Neural progenitor cell (in vitro differentiated cells): ENCODE results near the gene PNLIPRP1. TPM values are rescaled to one million over a fixed set of nuclear protein-coding genes. Genes with fewer than 3 reads are reported as not detected.

ENCODE experiments used
- DNase-seq: peaks from one replicate; pipeline ENCODE4 v3.0.0-alpha.2; 2016; ENCODE audit warnings: low spot score
- H2AFZ ChIP-seq: fragments of 200-600 bp; sonication (generic); replicated peaks from 2 replicates; pipeline ENCODE4 v1.6.1; 2016; ENCODE audit warnings: antibody characterized with exemption
- H3F3A ChIP-seq: fragments of 200-600 bp; sonication (generic); 2 replicates; pipeline ENCODE4 v1.6.1; 2016; ENCODE audit warnings: antibody characterized with exemption, low read depth
- H3K27ac ChIP-seq: fragments of 200-600 bp; sonication (generic); 2 replicates; pipeline ENCODE4 v1.5.1; 2016; ENCODE audit warnings: mild to moderate bottlenecking
- H3K27me3 ChIP-seq: fragments of 200-600 bp; sonication (generic); 2 replicates; pipeline ENCODE4 v1.6.1; 2016; ENCODE audit warnings: mild to moderate bottlenecking, moderate library complexity
- H3K36me3 ChIP-seq: fragments of 200-600 bp; sonication (generic); 2 replicates; pipeline ENCODE4 v1.5.1; 2016
- H3K4me1 ChIP-seq: fragments of 200-600 bp; sonication (generic); 2 replicates; pipeline ENCODE4 v1.6.1; 2016; ENCODE audit warnings: mixed run types
- H3K4me2 ChIP-seq: fragments of 200-600 bp; sonication (generic); 2 replicates; pipeline ENCODE4 v1.6.1; 2016
- H3K4me3 ChIP-seq: fragments of 200-600 bp; sonication (generic); 2 replicates; pipeline ENCODE4 v1.5.1; 2016
- H3K79me2 ChIP-seq: fragments of 200-600 bp; sonication (generic); 2 replicates; pipeline ENCODE4 v1.6.1; 2016; ENCODE audit warnings: low read depth
- H3K9ac ChIP-seq: fragments of 200-600 bp; sonication (generic); 2 replicates; pipeline ENCODE4 v1.6.1; 2016
- H3K9me3 ChIP-seq: fragments of 200-600 bp; sonication (generic); 2 replicates; pipeline ENCODE4 v1.5.1; 2016; ENCODE audit warnings: low read depth
- H4K20me1 ChIP-seq: fragments of 200-600 bp; sonication (generic); 2 replicates; pipeline ENCODE4 v1.6.1; 2016; ENCODE audit warnings: low read depth
- H3K27ac Mint-ChIP-seq: 3 replicates; pipeline ENCODE4 v1.8.0; 2021; ENCODE audit warnings: mixed read lengths
- H3K27me3 Mint-ChIP-seq: 2 replicates; pipeline ENCODE4 v1.8.0; 2022; ENCODE audit warnings: low read depth, mild to moderate bottlenecking, inconsistent platforms, moderate library complexity, mixed read lengths; ENCODE audit not compliant: insufficient read depth
- H3K36me3 Mint-ChIP-seq: 3 replicates; pipeline ENCODE4 v1.8.0; 2021; ENCODE audit warnings: mixed read lengths
- H3K4me1 Mint-ChIP-seq: 3 replicates; pipeline ENCODE4 v1.8.0; 2021; ENCODE audit warnings: mixed read lengths
- H3K4me3 Mint-ChIP-seq: 3 replicates; pipeline ENCODE4 v1.8.0; 2021; ENCODE audit warnings: mild to moderate bottlenecking, moderate library complexity, mixed read lengths
- H3K9me3 Mint-ChIP-seq: 3 replicates; pipeline ENCODE4 v1.8.0; 2020; ENCODE audit warnings: mixed read lengths
- EZH2 ChIP-seq: fragments of 200-600 bp; sonication (generic); IDR thresholded peaks from 2 replicates; pipeline ENCODE4 v1.6.1; 2017; ENCODE audit warnings: antibody characterized with exemption, mild to moderate bottlenecking, moderate library complexity
- EZH2phosphoT487 ChIP-seq: fragments of 200-600 bp; sonication (generic); IDR thresholded peaks from 2 replicates; pipeline ENCODE4 v1.6.1; 2017; ENCODE audit warnings: antibody characterized with exemption
- total RNA-seq: library from RNA; depleted of rRNA; stranded (reverse); fragments of >200 nt; gene quantifications from 2 replicates; pipeline ENCODE4 v1.2.3, GENCODE V29; 2015; ENCODE audit warnings: low replicate concordance
- TF ChIP-seq, protein P1 (sequence below): fragments of 200-600 bp; sonication (generic); IDR thresholded peaks from 2 replicates; pipeline ENCODE4 v1.5.1; 2017; ENCODE audit warnings: antibody characterized with exemption, mild to moderate bottlenecking

The PNLIPRP1 gene
- total RNA-seq, 1 donor from 2014 or later = not detected

GRCh38 chr10:116597543-116597942 is 6.8 kb downstream of the PNLIPRP1 start:
- Histone ChIP-seq H3K4me1 (no peaks in the 10 kb centered on the region), H3K79me2 (no peaks in the 10 kb centered on the region), H3K27me3 (no peaks in the 10 kb centered on the region), H3K9ac (no peak overlapping the region), H4K20me1 (no peaks in the 10 kb centered on the region), H3F3A (no peaks in the 10 kb centered on the region), H3K9me3 (no peaks in the 10 kb centered on the region), H2AFZ (no peak overlapping the region), H3K4me3 (no peak overlapping the region), H3K27ac (no peak overlapping the region), H3K36me3 (no peaks in the 10 kb centered on the region), H3K4me2 (no peak overlapping the region)
- no peaks in the 10 kb centered on the region for H3K36me3 Mint-ChIP-seq
- no peak overlapping the region for H3K4me3 Mint-ChIP-seq
- H3K9me3 Mint-ChIP-seq = no peaks in the 10 kb centered on the region
- TF ChIP-seq EZH2phosphoT487 (no peak), EZH2 (no peak)
- TF ChIP-seq, protein P1, sequence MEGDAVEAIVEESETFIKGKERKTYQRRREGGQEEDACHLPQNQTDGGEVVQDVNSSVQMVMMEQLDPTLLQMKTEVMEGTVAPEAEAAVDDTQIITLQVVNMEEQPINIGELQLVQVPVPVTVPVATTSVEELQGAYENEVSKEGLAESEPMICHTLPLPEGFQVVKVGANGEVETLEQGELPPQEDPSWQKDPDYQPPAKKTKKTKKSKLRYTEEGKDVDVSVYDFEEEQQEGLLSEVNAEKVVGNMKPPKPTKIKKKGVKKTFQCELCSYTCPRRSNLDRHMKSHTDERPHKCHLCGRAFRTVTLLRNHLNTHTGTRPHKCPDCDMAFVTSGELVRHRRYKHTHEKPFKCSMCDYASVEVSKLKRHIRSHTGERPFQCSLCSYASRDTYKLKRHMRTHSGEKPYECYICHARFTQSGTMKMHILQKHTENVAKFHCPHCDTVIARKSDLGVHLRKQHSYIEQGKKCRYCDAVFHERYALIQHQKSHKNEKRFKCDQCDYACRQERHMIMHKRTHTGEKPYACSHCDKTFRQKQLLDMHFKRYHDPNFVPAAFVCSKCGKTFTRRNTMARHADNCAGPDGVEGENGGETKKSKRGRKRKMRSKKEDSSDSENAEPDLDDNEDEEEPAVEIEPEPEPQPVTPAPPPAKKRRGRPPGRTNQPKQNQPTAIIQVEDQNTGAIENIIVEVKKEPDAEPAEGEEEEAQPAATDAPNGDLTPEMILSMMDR = no peak
- H3K27me3 Mint-ChIP-seq = peaks cover 3% of the 10 kb centered on the region
- no peaks in the 10 kb centered on the region for H3K4me1 Mint-ChIP-seq
- no peak overlapping the region for H3K27ac Mint-ChIP-seq
- DNase-seq = no peak

- H3K79me2 ChIP-seq = no peaks in the 10 kb centered on the region
- H3K27me3 ChIP-seq = no peaks in the 10 kb centered on the region
- no peak for DNase-seq
These were observed 7.6 kb downstream of the PNLIPRP1 start for GRCh38 chr10:116598329-116598728.

GRCh38 chr10:116599991-116600390 is 9.2 kb downstream of the PNLIPRP1 start:
- no peak overlapping the region for H3K4me3 Mint-ChIP-seq
- Histone ChIP-seq H3K4me2 (no peak overlapping the region), H2AFZ (no peak overlapping the region), H3K9ac (no peak overlapping the region), H3K4me3 (no peak overlapping the region), H3K27me3 (no peaks in the 10 kb centered on the region), H3K27ac (no peak overlapping the region), H3K9me3 (no peaks in the 10 kb centered on the region), H3F3A (no peaks in the 10 kb centered on the region), H3K36me3 (no peaks in the 10 kb centered on the region), H4K20me1 (no peaks in the 10 kb centered on the region), H3K79me2 (no peaks in the 10 kb centered on the region), H3K4me1 (no peaks in the 10 kb centered on the region)
- H3K9me3 Mint-ChIP-seq = no peaks in the 10 kb centered on the region
- no peak for DNase-seq
- H3K36me3 Mint-ChIP-seq = no peaks in the 10 kb centered on the region
- no peak for TF ChIP-seq EZH2
- TF ChIP-seq, protein P1 = no peak
- TF ChIP-seq EZH2phosphoT487 = no peak
- H3K27ac Mint-ChIP-seq = no peak overlapping the region
- peaks cover 3% of the 10 kb centered on the region for H3K27me3 Mint-ChIP-seq
- H3K4me1 Mint-ChIP-seq = no peaks in the 10 kb centered on the region

More at GRCh38 chr10:116598329-116598728, 7.6 kb downstream of the PNLIPRP1 start:
- Histone ChIP-seq H3F3A (no peaks in the 10 kb centered on the region), H3K36me3 (no peaks in the 10 kb centered on the region), H2AFZ (no peak overlapping the region), H4K20me1 (no peaks in the 10 kb centered on the region), H3K27ac (no peak overlapping the region), H3K4me1 (no peaks in the 10 kb centered on the region), H3K9me3 (no peaks in the 10 kb centered on the region), H3K4me3 (no peak overlapping the region), H3K9ac (no peak overlapping the region), H3K4me2 (no peak overlapping the region)
- Mint-ChIP-seq H3K4me1 (no peaks in the 10 kb centered on the region), H3K27ac (no peak overlapping the region), H3K27me3 (peaks cover 2% of the 10 kb centered on the region), H3K36me3 (no peaks in the 10 kb centered on the region), H3K4me3 (no peak overlapping the region), H3K9me3 (no peaks in the 10 kb centered on the region)
- TF ChIP-seq, protein P1 = no peak
- TF ChIP-seq EZH2 (no peak), EZH2phosphoT487 (no peak)
